D721Med (cell line): ENCODE measurements around the gene RALGPS2.

ENCODE experiments used
- DNase-seq: peaks from one replicate; pipeline ENCODE4 v3.0.0; 2011; ENCODE audit warnings: low spot score; ENCODE audit not compliant: insufficient read length
- FAIRE-seq: peaks from 2 replicates; lab custom pipeline; 2011; peaks lifted over from hg19 to GRCh38; lab: Jason Lieb, UNC
- CTCF ChIP-seq: IDR thresholded peaks from 2 replicates; pipeline ENCODE4 v1.5.1; 2012; ENCODE audit warnings: mild to moderate bottlenecking, control low read depth; ENCODE audit not compliant: insufficient read depth; ENCODE audit errors: missing control alignments

RALGPS2 gene

GRCh38 chr1:178953538-178954324 lies 228.7 kb downstream of the RALGPS2 start:
- no peak for TF ChIP-seq CTCF
- FAIRE-seq: no peak
- DNase-seq: no peak

GRCh38 chr1:178954325-178954690 lies 229.3 kb downstream of the RALGPS2 start:
- DNase-seq (no peak), FAIRE-seq (no peak)
- TF ChIP-seq CTCF: no peak

GRCh38 chr1:178954937-178955336 lies 229.9 kb downstream of the RALGPS2 start:
- TF ChIP-seq CTCF: no peak
- FAIRE-seq (no peak), DNase-seq (no peak)

- FAIRE-seq (no peak), DNase-seq (no peak)
- TF ChIP-seq CTCF: no peak
Observed at GRCh38 chr1:178955391-178955954, 230.4 kb downstream of the RALGPS2 start.

GRCh38 chr1:178958491-178958890 lies 233.4 kb downstream of the RALGPS2 start:
- no peak for FAIRE-seq
- DNase-seq: no peak
- no peak for TF ChIP-seq CTCF

- FAIRE-seq (no peak), DNase-seq (no peak)
- no peak for TF ChIP-seq CTCF
Observed at GRCh38 chr1:178959543-178960460, 234.8 kb downstream of the RALGPS2 start.
